ENCODE results near the gene ADARB2. TPM values are rescaled to one million over a fixed set of nuclear protein-coding genes. Genes with fewer than 3 reads are reported as not detected.

Gene ADARB2
- total and polyA plus RNA-seq, 10 of the 15 experiments (the other 5 are each of a cell fraction or from before 2014, with no cell fraction given): 0.02 to 4.1 (median 0.76) TPM

- Histone ChIP-seq H2AFZ (ENCODE audit: control insufficient read depth, low read depth, low read length) (no peak overlapping the region), H3K27me3 (replicated peaks in 1 of 2; ENCODE audit: control insufficient read depth in 2 of 2, insufficient read depth in 2 of 2, low read length in 1 of 2) (no peaks in the 10 kb centered on the region; a peak in 1 of 4 replicates), H3K4me2 (ENCODE audit: control insufficient read depth, insufficient read depth) (no peak overlapping the region), H3K9ac (ENCODE audit: control insufficient read depth, insufficient read depth, low read length) (no peak overlapping the region), H4K20me1 (ENCODE audit: control insufficient read depth, insufficient read depth) (no peaks in the 10 kb centered on the region), H3K9me3 (replicated peaks; ENCODE audit: control insufficient read depth, insufficient read depth, low read length) (no peaks in the 10 kb centered on the region), H3K36me3 (ENCODE audit: control insufficient read depth in 2 of 2, insufficient read depth in 2 of 2, low read length in 1 of 2) (no peaks in the 10 kb centered on the region), H3K27ac (ENCODE audit: control insufficient read depth, insufficient read depth) (no peak overlapping the region), H3K4me3 (no peak overlapping the region), H3K4me1 (ENCODE audit: control insufficient read depth, insufficient read depth, low read length) (no peaks in the 10 kb centered on the region; the same call in 1 of the 2 replicates), H3K79me2 (ENCODE audit: control insufficient read depth, insufficient read depth, low read length) (no peaks in the 10 kb centered on the region)
- ChIA-PET POLR2A (interaction anchor here (0.9 kb wide), 1 partner anchor 8 kb away, joined by 3 read pairs; no protein-coding TSS in a partner anchor), SMC1A (ENCODE audit: uncharacterized antibody, unreplicated experiment) (no interaction called here), CTCF (interaction anchor here (1.9 kb wide), 1 partner anchor 9 kb away, joined by 8 read pairs; no protein-coding TSS in a partner anchor), RAD21 (ENCODE audit: unreplicated experiment) (no interaction called here)
- in situ Hi-C loops (cut with MboI): no loop called here
- DNase-seq (ENCODE audit: low read depth, low spot score) (no peak), ATAC-seq (no peak), FAIRE-seq (no peak)
- TF ChIP-seq MEF2A (IDR thresholded peaks at IDR 0.05; ENCODE audit: insufficient read depth, low read depth, low read length) (no peak), NFXL1 (IDR thresholded peaks at IDR 0.05; ENCODE audit: borderline replicate concordance) (no peak), SUZ12 (IDR thresholded peaks at IDR 0.05; ENCODE audit: unreplicated experiment) (no peak), SMC3 (IDR thresholded peaks at IDR 0.05; ENCODE audit: borderline replicate concordance, low read length) (no peak), LARP7 (IDR thresholded peaks at IDR 0.05) (no peak), CBFB (IDR thresholded peaks at IDR 0.05; ENCODE audit: low read depth) (no peak), YBX1 (IDR thresholded peaks at IDR 0.05) (no peak), RBBP5 (conservative IDR thresholded peaks at IDR 0.05) (no peak), TARDBP (IDR thresholded peaks at IDR 0.05; ENCODE audit: borderline replicate concordance) (no peak), CBX5 (IDR thresholded peaks at IDR 0.05; ENCODE audit: low read depth) (no peak), CHD4 (IDR thresholded peaks at IDR 0.05) (no peak), HDAC2 (IDR thresholded peaks at IDR 0.05) (no peak), CHD1 (IDR thresholded peaks at IDR 0.05; ENCODE audit: low read depth, low read length) (no peak)
- intact Hi-C loops (cut with micrococcal nuclease; ENCODE audit: unreplicated experiment): no loop called here
- 64% methylated on average over 20 of the region's 20 CpGs for WGBS (ENCODE audit: insufficient coverage, insufficient replicate concordance, low lambda C conversion rate, missing lambda C conversion rate)
- no TSS peak for BruUV-seq (replicated peaks)
These were observed 376.7 kb downstream of the ADARB2 start for GRCh38 chr10:1360558-1361164.

All from GM12878 (cell line).